Cerebellar nuclear complex (tissue), 1 donor: Measurements from ENCODE around the gene HBB.
A peak's percentile ranks its signal among the peaks of the same experiment; 100 is the strongest.

Experiments
- DNase-seq, 2 experiments: peaks; one replicate each; lab custom pipeline; 2025; lab: John Stamatoyannopoulos, UW

HBB gene

DNA sequence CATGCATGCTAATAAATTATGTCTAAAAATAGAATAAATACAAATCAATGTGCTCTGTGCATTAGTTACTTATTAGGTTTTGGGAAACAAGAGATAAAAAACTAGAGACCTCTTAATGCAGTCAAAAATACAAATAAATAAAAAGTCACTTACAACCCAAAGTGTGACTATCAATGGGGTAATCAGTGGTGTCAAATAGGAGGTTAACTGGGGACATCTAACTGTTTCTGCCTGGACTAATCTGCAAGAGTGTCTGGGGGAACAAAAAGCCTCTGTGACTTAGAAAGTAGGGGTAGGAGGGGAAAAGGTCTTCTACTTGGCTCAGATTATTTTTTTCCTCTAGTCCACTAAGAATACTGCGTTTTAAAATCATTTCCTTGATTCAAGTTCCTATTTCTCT is 810 bp upstream of the HBB start:
- no peak for DNase-seq

DNA sequence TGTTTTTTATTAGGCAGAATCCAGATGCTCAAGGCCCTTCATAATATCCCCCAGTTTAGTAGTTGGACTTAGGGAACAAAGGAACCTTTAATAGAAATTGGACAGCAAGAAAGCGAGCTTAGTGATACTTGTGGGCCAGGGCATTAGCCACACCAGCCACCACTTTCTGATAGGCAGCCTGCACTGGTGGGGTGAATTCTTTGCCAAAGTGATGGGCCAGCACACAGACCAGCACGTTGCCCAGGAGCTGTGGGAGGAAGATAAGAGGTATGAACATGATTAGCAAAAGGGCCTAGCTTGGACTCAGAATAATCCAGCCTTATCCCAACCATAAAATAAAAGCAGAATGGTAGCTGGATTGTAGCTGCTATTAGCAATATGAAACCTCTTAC is 1.4 kb downstream of the HBB start:
- DNase-seq: no peak

- DNase-seq: no peak
These were observed 2.1 kb downstream of the HBB start for GRCh38 chr11:5224538-5225479.

GRCh38 chr11:5223686-5224085 is 3.2 kb downstream of the HBB start:
- DNase-seq: no peak

GRCh38 chr11:5223146-5223545 is 3.7 kb downstream of the HBB start:
- DNase-seq: no peak

DNA sequence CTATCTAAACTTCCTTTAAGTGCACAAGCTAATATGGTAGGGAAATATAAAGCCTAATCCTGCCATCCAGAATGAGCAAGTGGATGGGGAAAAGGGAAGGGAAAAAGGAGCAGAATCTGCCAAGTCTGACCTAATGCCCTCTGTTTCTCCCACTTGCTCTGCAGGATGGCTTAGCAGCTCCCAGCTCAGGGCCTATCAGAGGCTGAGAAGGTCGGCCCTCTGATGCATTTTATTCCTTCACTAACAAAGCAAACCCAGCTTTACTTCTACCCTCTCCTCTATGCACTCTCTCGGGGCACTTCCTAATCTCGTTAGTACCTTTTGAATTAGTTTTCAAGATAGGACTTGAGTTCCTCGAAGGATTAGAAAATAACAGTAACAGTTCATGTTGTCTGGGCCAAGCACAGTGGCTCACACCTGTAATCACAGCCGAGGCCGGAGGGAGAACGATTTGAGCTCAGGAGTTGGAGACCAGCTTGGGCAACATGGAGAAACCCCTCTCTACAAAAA is 16.4 kb downstream of the HBB start:
- DNase-seq: no peak

DNA sequence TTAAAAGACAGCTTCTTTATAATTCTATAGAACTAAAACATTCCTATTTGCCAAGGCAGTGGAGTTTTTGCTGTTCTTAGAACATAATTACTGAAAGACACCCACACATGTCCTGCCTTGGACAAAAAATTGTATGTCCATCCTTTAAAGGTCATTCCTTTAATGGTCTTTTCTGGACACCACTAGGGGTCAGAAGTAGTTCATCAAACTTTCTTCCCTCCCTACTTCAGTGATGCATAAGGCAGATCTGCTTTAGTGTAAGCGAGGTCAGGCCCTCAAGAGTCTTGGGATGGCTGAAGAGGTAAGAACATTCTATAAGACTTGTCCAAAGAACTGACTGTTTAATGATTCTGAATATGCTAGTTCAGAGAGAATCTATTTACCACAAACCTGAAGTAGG is 22.1 kb downstream of the HBB start:
- DNase-seq: no peak

DNA sequence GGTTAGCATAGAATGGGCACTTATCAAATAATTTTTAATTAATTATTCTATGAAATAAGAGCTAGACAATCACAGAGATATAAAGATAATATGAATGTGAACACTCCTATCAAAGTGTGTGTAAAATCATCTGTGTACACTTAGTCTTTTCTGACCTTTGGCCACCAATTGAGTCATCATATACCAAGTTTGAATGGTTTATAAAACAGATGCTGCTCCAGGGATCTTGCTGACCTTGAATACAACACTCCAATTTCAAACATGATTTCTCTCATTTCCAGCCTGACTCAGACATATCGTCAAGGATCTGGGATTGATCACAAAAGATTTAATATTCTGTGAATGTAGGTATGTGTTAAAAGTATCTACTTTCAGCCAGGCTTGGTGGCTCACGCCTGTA is 23.5 kb downstream of the HBB start:
- no peak for DNase-seq

GRCh38 chr11:5200582-5200981 is 26.3 kb downstream of the HBB start, which contains the start of gene OR51V1:
Gene OR51V1, minus strand, starts transcription at chr11:5200682. Its CDS starts 0 bp downstream, at chr11:5200682.
- no peak for DNase-seq

GRCh38 chr11:5198285-5198684 is 28.6 kb downstream of the HBB start:
- DNase-seq: no peak

GRCh38 chr11:5197536-5197935 is 29.3 kb downstream of the HBB start:
- no peak for DNase-seq

DNA sequence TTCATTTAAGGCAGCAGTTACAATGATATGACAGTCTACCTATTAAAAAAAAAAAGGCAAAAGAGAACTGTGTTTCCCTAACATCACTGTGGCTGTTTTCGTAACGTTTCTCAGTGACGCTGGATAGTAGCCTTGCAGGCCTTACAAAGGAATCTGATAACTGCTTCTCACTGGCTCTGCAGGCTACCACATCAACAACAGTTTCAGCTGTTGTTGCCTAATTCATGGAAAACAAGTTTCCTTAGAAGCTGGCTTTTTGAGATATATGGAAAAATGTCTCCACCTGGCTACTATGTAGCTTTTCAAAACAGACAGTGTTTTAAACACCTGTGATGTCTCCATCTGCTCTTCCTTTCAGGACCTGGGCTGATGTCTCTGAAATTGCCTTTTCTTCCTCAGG is 30.1 kb downstream of the HBB start:
- DNase-seq: no peak

GRCh38 chr11:5196067-5196466 is 30.8 kb downstream of the HBB start:
- DNase-seq: peak in 1 of 2 experiments; percentile 3

- DNase-seq: no peak
These were observed 34.1 kb downstream of the HBB start for GRCh38 chr11:5192738-5193137.

DNA sequence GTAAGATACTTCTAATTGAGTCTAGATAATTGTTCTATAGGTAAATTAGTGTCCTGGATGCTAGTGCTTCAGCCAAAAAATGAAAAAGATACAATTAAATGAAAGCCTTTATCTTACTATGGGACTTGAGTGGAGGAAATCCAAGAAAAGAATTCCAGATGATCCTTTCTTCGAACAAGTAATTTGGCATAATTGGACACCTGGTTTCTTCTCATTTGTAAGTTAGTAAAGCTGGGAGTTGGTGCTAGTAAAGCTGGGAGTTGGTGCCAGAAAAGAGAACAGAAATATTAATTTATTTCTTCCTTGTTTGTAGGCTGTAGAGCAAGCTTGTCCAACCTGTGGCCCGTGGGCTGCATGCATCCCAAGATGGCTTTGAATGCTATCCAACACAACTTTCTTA is 38.7 kb downstream of the HBB start:
- no peak for DNase-seq

- no peak for DNase-seq
These were observed 48.6 kb downstream of the HBB start for GRCh38 chr11:5178046-5178837.
